GM04504 (cell line): ENCODE data around the gene HDAC5.
"Not testable (repeated sequence)": the region's sequence is repeated elsewhere in the genome, so short reads cannot be mapped to it uniquely, and the experiment has no call there.

Experiments
- DNase-seq: peaks from one replicate; pipeline ENCODE4 v3.0.0-alpha.2; 2012; ENCODE audit warnings: low read depth

HDAC5 gene

GRCh38 chr17:44132275-44132821, 8.9 kb upstream of the HDAC5 start:
- no peak for DNase-seq

GRCh38 chr17:44131372-44131771, 7.9 kb upstream of the HDAC5 start:
- not testable (repeated sequence) for DNase-seq

GRCh38 chr17:44130693-44131349, 7.4 kb upstream of the HDAC5 start:
- no peak for DNase-seq

- no peak for DNase-seq
These were observed 4.9 kb upstream of the HDAC5 start for GRCh38 chr17:44128383-44128782.

GRCh38 chr17:44124118-44124438, 637 bp upstream of the HDAC5 start:
- no peak for DNase-seq

GRCh38 chr17:44122816-44123355, 555 bp downstream of the HDAC5 start:
- no peak for DNase-seq

- DNase-seq: no peak
These were observed 1.2 kb downstream of the HDAC5 start for GRCh38 chr17:44121997-44122815.

GRCh38 chr17:44120851-44121605, 2.4 kb downstream of the HDAC5 start:
- DNase-seq: no peak

- not testable (repeated sequence) for DNase-seq
These were observed 3.2 kb downstream of the HDAC5 start for GRCh38 chr17:44120281-44120680.

- no peak for DNase-seq
These were observed 3.6 kb downstream of the HDAC5 start for GRCh38 chr17:44119798-44120197.

GRCh38 chr17:44119062-44119461, 4.4 kb downstream of the HDAC5 start:
- DNase-seq: no peak

GRCh38 chr17:44118427-44119050, 4.9 kb downstream of the HDAC5 start:
- no peak for DNase-seq

GRCh38 chr17:44117351-44117750, 6.1 kb downstream of the HDAC5 start:
- DNase-seq: no peak

GRCh38 chr17:44115585-44116415, 7.6 kb downstream of the HDAC5 start:
- DNase-seq: no peak

- DNase-seq: no peak
These were observed 9.3 kb downstream of the HDAC5 start for GRCh38 chr17:44113868-44114840.

GRCh38 chr17:44113382-44113781, 10.1 kb downstream of the HDAC5 start:
- DNase-seq: no peak

- no peak for DNase-seq
These were observed 10.9 kb downstream of the HDAC5 start for GRCh38 chr17:44112284-44113280.

- no peak for DNase-seq
These were observed 11.7 kb downstream of the HDAC5 start for GRCh38 chr17:44111777-44112176.
